GM12878 (cell line): ENCODE measurements around the gene DGLUCY. TPM values are rescaled to one million over a fixed set of nuclear protein-coding genes. Genes with fewer than 3 reads are reported as not detected.

ENCODE experiments used
- ATAC-seq: fragments of 200-7000 bp; cut with Tn5 transposase; 3 replicates; pipeline ENCODE4 v1.9.1; 2020; ENCODE audit warnings: mild to moderate bottlenecking, moderate library complexity
- BruUV-seq: library from RNA; stranded (reverse); fragments of 400-500 nt; replicated peaks from 2 replicates; lab custom pipeline; 2021; lab: Mats Ljungman, UMichigan
- CTCF ChIA-PET: fragments of 300-600 bp; sonication (Branson Sonifier 250); formaldehyde crosslinking; extraction: SDS; loops from one replicate; lab custom pipeline; 2021; ENCODE audit warnings: inconsistent platforms; lab: Yijun Ruan, JAX
- POLR2A ChIA-PET: fragments of 350-600 bp; formaldehyde crosslinking; extraction: SDS; loops from one replicate; lab custom pipeline; 2021; ENCODE audit warnings: inconsistent platforms; lab: Charles Lee
- RAD21 ChIA-PET: fragments of 300-600 bp; sonication (Branson Sonifier 250); formaldehyde crosslinking; loops from one replicate; lab custom pipeline; 2023; ENCODE audit warnings: antibody characterized with exemption; ENCODE audit not compliant: unreplicated experiment; lab: Charles Lee
- SMC1A ChIA-PET: fragments of 300-600 bp; sonication (Branson Sonifier 250); formaldehyde crosslinking; loops from one replicate; lab custom pipeline; 2023; ENCODE audit not compliant: unreplicated experiment, uncharacterized antibody; lab: Charles Lee
- DNase-seq: peaks from one replicate; pipeline ENCODE4 v3.0.0-alpha.2; 2011; ENCODE audit warnings: low read depth, low spot score
- FAIRE-seq: peaks from 3 replicates; lab custom pipeline; 2011; peaks lifted over from hg19 to GRCh38; lab: Jason Lieb, UNC
- H2AFZ ChIP-seq: 2 replicates; pipeline ENCODE4 v1.6.0; 2011; ENCODE audit warnings: low read depth, low read length, control low read depth; ENCODE audit not compliant: control insufficient read depth
- H3K27ac ChIP-seq: 2 replicates; pipeline ENCODE4 v1.5.1; 2011; ENCODE audit warnings: control low read depth; ENCODE audit not compliant: control insufficient read depth, insufficient read depth
- H3K27me3 ChIP-seq, 2 experiments: replicated peaks in 1 of 2; 2 replicates each; pipeline versions ENCODE4 v1.6.0 to v1.6.1; 2011; ENCODE audit warnings: low read length in 1 of 2; ENCODE audit not compliant: control insufficient read depth in 2 of 2, insufficient read depth in 2 of 2
- H3K36me3 ChIP-seq, 2 experiments: 2 replicates each; pipeline ENCODE4 v1.5.1; 2011; ENCODE audit warnings: low read length in 1 of 2; ENCODE audit not compliant: control insufficient read depth in 2 of 2, insufficient read depth in 2 of 2
- H3K4me1 ChIP-seq: 2 replicates; pipeline ENCODE4 v1.6.1; 2011; ENCODE audit warnings: mild to moderate bottlenecking, low read length, moderate library complexity, mixed read lengths; ENCODE audit not compliant: control insufficient read depth, insufficient read depth
- H3K4me2 ChIP-seq: 2 replicates; pipeline ENCODE4 v1.6.0; 2011; ENCODE audit warnings: control low read depth; ENCODE audit not compliant: control insufficient read depth, insufficient read depth
- H3K4me3 ChIP-seq: fragments of 200-600 bp; sonication (generic); 2 replicates; pipeline ENCODE4 v1.5.1; 2016
- H3K79me2 ChIP-seq: 2 replicates; pipeline ENCODE4 v1.6.0; 2011; ENCODE audit warnings: low read length; ENCODE audit not compliant: control insufficient read depth, insufficient read depth
- H3K9ac ChIP-seq: 2 replicates; pipeline ENCODE4 v1.8.0; 2011; ENCODE audit warnings: low read length, control low read depth, mixed read lengths; ENCODE audit not compliant: control insufficient read depth, insufficient read depth
- H3K9me3 ChIP-seq: replicated peaks from 3 replicates; pipeline ENCODE4 v1.5.1; 2011; ENCODE audit warnings: mild to moderate bottlenecking, low read length; ENCODE audit not compliant: control insufficient read depth, insufficient read depth
- H4K20me1 ChIP-seq: 2 replicates; pipeline ENCODE4 v1.6.0; 2011; ENCODE audit not compliant: control insufficient read depth, insufficient read depth
- CHD1 ChIP-seq: IDR thresholded peaks from 2 replicates; pipeline ENCODE4 v1.6.1; 2012; ENCODE audit warnings: low read depth, low read length, improper control_type of control experiment
- CREB1 ChIP-seq: IDR thresholded peaks from 2 replicates; pipeline ENCODE4 v1.6.1; 2012; ENCODE audit warnings: low read depth, mild to moderate bottlenecking, inconsistent platforms
- KLF5 ChIP-seq: fragments of 450-650 bp; IDR thresholded peaks from 2 replicates; pipeline ENCODE4 v1.6.1; 2014; ENCODE audit warnings: mild to moderate bottlenecking; ENCODE audit not compliant: partially characterized antibody
- MEF2B ChIP-seq: fragments of 450-650 bp; IDR thresholded peaks from 2 replicates; pipeline ENCODE4 v1.6.1; 2018; ENCODE audit warnings: mild to moderate bottlenecking, moderate library complexity; ENCODE audit not compliant: partially characterized antibody, poor library complexity, severe bottlenecking
- MTA3 ChIP-seq: IDR thresholded peaks from 2 replicates; pipeline ENCODE4 v1.6.1; 2012; ENCODE audit warnings: low read length, inconsistent platforms, borderline replicate concordance
- NRF1 ChIP-seq: conservative IDR thresholded peaks from 2 replicates; pipeline ENCODE4 v1.6.1; 2011; ENCODE audit warnings: mild to moderate bottlenecking, low read depth, low read length, improper control_type of control experiment
- POLR2AphosphoS5 ChIP-seq: IDR thresholded peaks from 2 replicates; pipeline ENCODE4 v1.6.1; 2011; ENCODE audit warnings: mild to moderate bottlenecking, low read length, inconsistent platforms
- RUNX3 ChIP-seq: IDR thresholded peaks from 2 replicates; pipeline ENCODE4 v1.6.1; 2012; ENCODE audit warnings: low read length, inconsistent platforms
- STAT3 ChIP-seq: IDR thresholded peaks from 2 replicates; pipeline ENCODE4 v1.6.1; 2011; ENCODE audit warnings: low read depth, low read length, improper control_type of control experiment
- TBL1XR1 ChIP-seq: IDR thresholded peaks from 2 replicates; pipeline ENCODE4 v1.6.1; 2012; ENCODE audit warnings: low read depth, low read length, improper control_type of control experiment
- TCF12 ChIP-seq: IDR thresholded peaks from 2 replicates; pipeline ENCODE4 v1.6.1; 2011; ENCODE audit warnings: low read depth, mild to moderate bottlenecking, low read length
- YY1 ChIP-seq: IDR thresholded peaks from 2 replicates; pipeline ENCODE4 v1.6.1; 2011; ENCODE audit warnings: low read depth, mild to moderate bottlenecking, low read length
- WGBS: methylation state at CpG from one replicate; pipeline ENCODE4 v1.1.6; 2016; ENCODE audit warnings: low lambda C conversion rate; ENCODE audit not compliant: insufficient replicate concordance, insufficient coverage; ENCODE audit errors: missing lambda C conversion rate; 5-methylcytosine and 5-hydroxymethylcytosine counted together
- in situ Hi-C: fragments of 300-500 bp; cut with MboI; formaldehyde crosslinking; loops from 9 replicates; pipeline ENCODE4 v1.14.3; 2018; ENCODE audit warnings: mixed read lengths
- intact Hi-C: fragments of 100-400 bp; cut with micrococcal nuclease; formaldehyde crosslinking; loops from one replicate; pipeline ENCODE4 v1.14.2; 2022; ENCODE audit not compliant: unreplicated experiment
- polyA plus RNA-seq, 11 experiments: library from polyadenylated mRNA; depleted of rRNA in 4 of 11; unstranded in 6 of 11; stranded (reverse) in 5 of 11; fragments of >200 nt; fragmentation: Nextera tagmentation in 4 of 11; fragmentation: Illumina TruSeq in 1 of 11; extraction: Ambion mirVana in 4 of 11; extraction: Trizol in 1 of 11; gene quantifications; 1 replicate in 1 of 11; 2 replicates in 10 of 11; pipeline versions ENCODE4 v1.2.1 to v1.2.3, GENCODE V29; 2011 to 2016; ENCODE audit warnings: inconsistent platforms in 2 of 11, missing spikeins in 2 of 11, low read depth in 1 of 11
- total RNA-seq, 4 experiments: library from RNA; depleted of rRNA in 3 of 4; stranded (reverse); fragments of >200 nt in 3 of 4; fragmentation: Illumina TruSeq in 1 of 4; extraction: Trizol in 1 of 4; gene quantifications; 2 replicates each; pipeline versions ENCODE4 v1.2.1 to v1.2.3, GENCODE V29; 2013 to 2021
- TF ChIP-seq, protein P1 (sequence below): IDR thresholded peaks from 2 replicates; pipeline ENCODE4 v1.6.1; 2012; ENCODE audit warnings: improper control_type of control experiment, low read depth, low read length; ENCODE audit not compliant: insufficient replicate concordance
- TF ChIP-seq, protein P2 (sequence below): IDR thresholded peaks from 2 replicates; pipeline ENCODE4 v1.6.1; 2011; ENCODE audit warnings: mild to moderate bottlenecking, low read depth, low read length, moderate library complexity; ENCODE audit not compliant: insufficient replicate concordance

The DGLUCY gene
- total and polyA plus RNA-seq, 10 of the 15 experiments (the other 5 are each of a cell fraction or from before 2014, with no cell fraction given) = 15.0 to 70.3 (median 55.1) TPM

GRCh38 chr14:91214306-91214705, 100.4 kb downstream of the DGLUCY start:
- ChIA-PET CTCF (no interaction called here), RAD21 (no interaction called here), POLR2A (no interaction called here), SMC1A (no interaction called here)
- TF ChIP-seq RUNX3 (no peak), YY1 (no peak), STAT3 (no peak), TBL1XR1 (no peak), CHD1 (no peak), KLF5 (no peak), MTA3 (no peak), MEF2B (no peak), CREB1 (no peak), TCF12 (no peak), NRF1 (no peak), POLR2AphosphoS5 (no peak)
- TF ChIP-seq, protein P1, sequence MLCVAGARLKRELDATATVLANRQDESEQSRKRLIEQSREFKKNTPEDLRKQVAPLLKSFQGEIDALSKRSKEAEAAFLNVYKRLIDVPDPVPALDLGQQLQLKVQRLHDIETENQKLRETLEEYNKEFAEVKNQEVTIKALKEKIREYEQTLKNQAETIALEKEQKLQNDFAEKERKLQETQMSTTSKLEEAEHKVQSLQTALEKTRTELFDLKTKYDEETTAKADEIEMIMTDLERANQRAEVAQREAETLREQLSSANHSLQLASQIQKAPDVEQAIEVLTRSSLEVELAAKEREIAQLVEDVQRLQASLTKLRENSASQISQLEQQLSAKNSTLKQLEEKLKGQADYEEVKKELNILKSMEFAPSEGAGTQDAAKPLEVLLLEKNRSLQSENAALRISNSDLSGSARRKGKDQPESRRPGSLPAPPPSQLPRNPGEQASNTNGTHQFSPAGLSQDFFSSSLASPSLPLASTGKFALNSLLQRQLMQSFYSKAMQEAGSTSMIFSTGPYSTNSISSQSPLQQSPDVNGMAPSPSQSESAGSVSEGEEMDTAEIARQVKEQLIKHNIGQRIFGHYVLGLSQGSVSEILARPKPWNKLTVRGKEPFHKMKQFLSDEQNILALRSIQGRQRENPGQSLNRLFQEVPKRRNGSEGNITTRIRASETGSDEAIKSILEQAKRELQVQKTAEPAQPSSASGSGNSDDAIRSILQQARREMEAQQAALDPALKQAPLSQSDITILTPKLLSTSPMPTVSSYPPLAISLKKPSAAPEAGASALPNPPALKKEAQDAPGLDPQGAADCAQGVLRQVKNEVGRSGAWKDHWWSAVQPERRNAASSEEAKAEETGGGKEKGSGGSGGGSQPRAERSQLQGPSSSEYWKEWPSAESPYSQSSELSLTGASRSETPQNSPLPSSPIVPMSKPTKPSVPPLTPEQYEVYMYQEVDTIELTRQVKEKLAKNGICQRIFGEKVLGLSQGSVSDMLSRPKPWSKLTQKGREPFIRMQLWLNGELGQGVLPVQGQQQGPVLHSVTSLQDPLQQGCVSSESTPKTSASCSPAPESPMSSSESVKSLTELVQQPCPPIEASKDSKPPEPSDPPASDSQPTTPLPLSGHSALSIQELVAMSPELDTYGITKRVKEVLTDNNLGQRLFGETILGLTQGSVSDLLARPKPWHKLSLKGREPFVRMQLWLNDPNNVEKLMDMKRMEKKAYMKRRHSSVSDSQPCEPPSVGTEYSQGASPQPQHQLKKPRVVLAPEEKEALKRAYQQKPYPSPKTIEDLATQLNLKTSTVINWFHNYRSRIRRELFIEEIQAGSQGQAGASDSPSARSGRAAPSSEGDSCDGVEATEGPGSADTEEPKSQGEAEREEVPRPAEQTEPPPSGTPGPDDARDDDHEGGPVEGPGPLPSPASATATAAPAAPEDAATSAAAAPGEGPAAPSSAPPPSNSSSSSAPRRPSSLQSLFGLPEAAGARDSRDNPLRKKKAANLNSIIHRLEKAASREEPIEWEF = no peak
- TF ChIP-seq, protein P2, sequence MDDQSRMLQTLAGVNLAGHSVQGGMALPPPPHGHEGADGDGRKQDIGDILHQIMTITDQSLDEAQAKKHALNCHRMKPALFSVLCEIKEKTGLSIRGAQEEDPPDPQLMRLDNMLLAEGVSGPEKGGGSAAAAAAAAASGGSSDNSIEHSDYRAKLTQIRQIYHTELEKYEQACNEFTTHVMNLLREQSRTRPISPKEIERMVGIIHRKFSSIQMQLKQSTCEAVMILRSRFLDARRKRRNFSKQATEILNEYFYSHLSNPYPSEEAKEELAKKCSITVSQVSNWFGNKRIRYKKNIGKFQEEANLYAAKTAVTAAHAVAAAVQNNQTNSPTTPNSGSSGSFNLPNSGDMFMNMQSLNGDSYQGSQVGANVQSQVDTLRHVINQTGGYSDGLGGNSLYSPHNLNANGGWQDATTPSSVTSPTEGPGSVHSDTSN = no peak
- no peaks in the 10 kb centered on the region; the same call in 1 of the 2 replicates for H3K4me1 ChIP-seq
- H4K20me1 ChIP-seq = no peaks in the 10 kb centered on the region
- ATAC-seq (no peak), DNase-seq (no peak), FAIRE-seq (no peak)
- no peak overlapping the region for H3K4me2 ChIP-seq
- no TSS peak for BruUV-seq
- no peaks in the 10 kb centered on the region for H3K27me3 ChIP-seq
- intact Hi-C loops = no loop called here
- no peaks in the 10 kb centered on the region for H3K9me3 ChIP-seq
- in situ Hi-C loops = no loop called here
- H2AFZ ChIP-seq = no peak overlapping the region
- H3K79me2 ChIP-seq = no peaks in the 10 kb centered on the region
- WGBS = 81% methylated on average over 6 of the region's 6 CpGs
- no peak overlapping the region for H3K9ac ChIP-seq
- no peak overlapping the region for H3K4me3 ChIP-seq
- peaks cover 14 to 17% of the 10 kb centered on the region in 2 experiments; a peak in 3 of 4 replicates for H3K36me3 ChIP-seq
- H3K27ac ChIP-seq = no peak overlapping the region
